Measurements from ENCODE around the gene AFF3.
A peak's percentile ranks its signal among the peaks of the same experiment; 100 is the strongest.

AFF3 gene

DNA sequence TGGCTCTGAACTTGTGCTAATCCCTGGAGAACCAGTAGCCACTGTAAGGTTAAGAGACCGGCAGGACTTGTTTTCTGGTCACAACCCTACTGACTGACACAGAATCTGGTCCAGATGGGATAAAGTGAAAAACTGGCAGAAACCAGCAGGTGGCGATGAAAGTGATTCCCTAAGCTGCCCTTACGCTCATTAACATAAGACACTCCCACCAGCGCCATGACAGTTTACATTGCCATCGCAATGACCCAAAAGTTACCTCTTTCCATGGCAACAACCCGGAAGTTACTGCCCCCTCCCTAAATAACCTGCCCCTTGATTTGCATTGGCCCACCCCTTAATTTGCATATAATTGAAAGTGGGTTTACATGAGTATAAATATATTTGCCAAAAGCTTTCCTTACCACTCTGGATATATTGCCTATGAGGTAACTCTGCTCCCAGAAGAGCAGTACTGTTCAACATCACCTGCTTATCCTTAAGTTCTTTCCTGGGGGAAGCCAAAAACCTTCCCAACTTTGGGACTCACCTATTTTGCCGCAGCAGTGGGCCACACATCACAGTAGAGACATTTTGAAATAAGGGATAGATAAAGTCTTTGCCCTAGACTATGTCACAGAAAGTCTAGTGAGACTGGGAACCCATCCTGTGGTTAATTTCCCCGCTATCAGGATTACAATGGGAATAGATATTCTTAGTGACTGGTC is 35.8 kb upstream of the AFF3 start:
- H3K4me3 ChIP-seq (ENCODE audit: low read depth, low read length) = peak overlapping the region; percentile 20; the same call in 1 of the 2 replicates
- H3K27me3 ChIP-seq = no peaks in the 10 kb centered on the region
- H3K36me3 ChIP-seq = no peaks in the 10 kb centered on the region
- H3K4me1 ChIP-seq = peaks cover 8% of the 10 kb centered on the region; the same call in 1 of the 2 replicates
- H3K9me3 ChIP-seq = no peaks in the 10 kb centered on the region
- TF ChIP-seq, protein P1, sequence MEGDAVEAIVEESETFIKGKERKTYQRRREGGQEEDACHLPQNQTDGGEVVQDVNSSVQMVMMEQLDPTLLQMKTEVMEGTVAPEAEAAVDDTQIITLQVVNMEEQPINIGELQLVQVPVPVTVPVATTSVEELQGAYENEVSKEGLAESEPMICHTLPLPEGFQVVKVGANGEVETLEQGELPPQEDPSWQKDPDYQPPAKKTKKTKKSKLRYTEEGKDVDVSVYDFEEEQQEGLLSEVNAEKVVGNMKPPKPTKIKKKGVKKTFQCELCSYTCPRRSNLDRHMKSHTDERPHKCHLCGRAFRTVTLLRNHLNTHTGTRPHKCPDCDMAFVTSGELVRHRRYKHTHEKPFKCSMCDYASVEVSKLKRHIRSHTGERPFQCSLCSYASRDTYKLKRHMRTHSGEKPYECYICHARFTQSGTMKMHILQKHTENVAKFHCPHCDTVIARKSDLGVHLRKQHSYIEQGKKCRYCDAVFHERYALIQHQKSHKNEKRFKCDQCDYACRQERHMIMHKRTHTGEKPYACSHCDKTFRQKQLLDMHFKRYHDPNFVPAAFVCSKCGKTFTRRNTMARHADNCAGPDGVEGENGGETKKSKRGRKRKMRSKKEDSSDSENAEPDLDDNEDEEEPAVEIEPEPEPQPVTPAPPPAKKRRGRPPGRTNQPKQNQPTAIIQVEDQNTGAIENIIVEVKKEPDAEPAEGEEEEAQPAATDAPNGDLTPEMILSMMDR (IDR thresholded peaks at IDR 0.05; ENCODE audit: low read depth, low read length) = peak; percentile 69
- peak; percentile 74 for DNase-seq

- DNase-seq = no peak
- H3K27me3 ChIP-seq = no peaks in the 10 kb centered on the region
- peaks cover 8% of the 10 kb centered on the region; the same call in 1 of the 2 replicates for H3K4me1 ChIP-seq
- TF ChIP-seq, protein P1 (IDR thresholded peaks at IDR 0.05; ENCODE audit: low read depth, low read length) = no peak
- H3K9me3 ChIP-seq = no peaks in the 10 kb centered on the region
- H3K36me3 ChIP-seq = no peaks in the 10 kb centered on the region
- H3K4me3 ChIP-seq (ENCODE audit: low read depth, low read length) = no peak overlapping the region
Measured at GRCh38 chr2:100176925-100177324, 34.5 kb upstream of the AFF3 start.

GRCh38 chr2:100174026-100174431 is 31.6 kb upstream of the AFF3 start:
- TF ChIP-seq, protein P1 (IDR thresholded peaks at IDR 0.05; ENCODE audit: low read depth, low read length) = no peak
- DNase-seq = no peak
- H3K27me3 ChIP-seq = no peaks in the 10 kb centered on the region
- no peaks in the 10 kb centered on the region for H3K9me3 ChIP-seq
- H3K36me3 ChIP-seq = no peaks in the 10 kb centered on the region
- peaks cover 6% of the 10 kb centered on the region; the same call in 1 of the 2 replicates for H3K4me1 ChIP-seq
- H3K4me3 ChIP-seq (ENCODE audit: low read depth, low read length) = no peak overlapping the region

GRCh38 chr2:100166701-100167100 is 24.3 kb upstream of the AFF3 start:
- no peak for DNase-seq
- Histone ChIP-seq H3K9me3 (no peaks in the 10 kb centered on the region), H3K4me3 (ENCODE audit: low read depth, low read length) (no peak overlapping the region), H3K4me1 (no peaks in the 10 kb centered on the region; the same call in 1 of the 2 replicates), H3K27me3 (no peaks in the 10 kb centered on the region), H3K36me3 (no peaks in the 10 kb centered on the region)
- TF ChIP-seq, protein P1 (IDR thresholded peaks at IDR 0.05; ENCODE audit: low read depth, low read length) = no peak

DNA sequence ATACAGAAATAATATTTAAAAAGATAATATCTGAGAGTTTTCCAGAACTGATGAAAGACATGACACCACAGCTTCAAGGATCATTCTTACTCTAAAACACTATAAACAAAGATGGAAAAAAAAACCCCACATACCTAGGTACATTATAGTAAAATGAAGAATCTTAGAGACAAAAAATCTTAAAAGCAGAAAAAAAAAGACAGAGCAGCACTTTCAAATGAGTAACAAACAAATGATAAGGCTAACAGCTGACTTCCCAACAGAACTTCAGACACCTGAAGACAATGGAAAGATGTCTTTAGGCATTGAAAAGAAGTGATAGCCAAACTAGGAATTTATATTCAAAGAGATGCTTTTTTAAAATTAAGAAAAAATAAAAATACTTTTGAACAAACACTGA is 21.2 kb upstream of the AFF3 start:
- Histone ChIP-seq H3K36me3 (no peaks in the 10 kb centered on the region), H3K4me1 (no peaks in the 10 kb centered on the region; the same call in 1 of the 2 replicates), H3K27me3 (no peaks in the 10 kb centered on the region), H3K9me3 (no peaks in the 10 kb centered on the region), H3K4me3 (ENCODE audit: low read depth, low read length) (no peak overlapping the region)
- TF ChIP-seq, protein P1 (IDR thresholded peaks at IDR 0.05; ENCODE audit: low read depth, low read length) = no peak
- no peak for DNase-seq

GRCh38 chr2:100161945-100162620 is 19.7 kb upstream of the AFF3 start:
- DNase-seq = no peak
- TF ChIP-seq, protein P1 (IDR thresholded peaks at IDR 0.05; ENCODE audit: low read depth, low read length) = no peak
- no peak overlapping the region for H3K4me3 ChIP-seq (ENCODE audit: low read depth, low read length)
- no peaks in the 10 kb centered on the region; the same call in 1 of the 2 replicates for H3K4me1 ChIP-seq
- H3K9me3 ChIP-seq = no peaks in the 10 kb centered on the region
- H3K27me3 ChIP-seq = no peaks in the 10 kb centered on the region
- H3K36me3 ChIP-seq = no peaks in the 10 kb centered on the region
